ENCODE results near the gene TTC7B. TPM values are rescaled to one million over a fixed set of nuclear protein-coding genes. Genes with fewer than 3 reads are reported as not detected.

TTC7B gene
- total and polyA plus RNA-seq, 2 donors (not counting 3 experiments of a cell fraction or from before 2014, with no cell fraction given): 46.8 to 76.5 TPM

GRCh38 chr14:90665321-90666000 lies 150.8 kb downstream of the TTC7B start:
- BruUV-seq (replicated peaks): no TSS peak
- DNase-seq (ENCODE audit: low read depth, low spot score) (no peak), FAIRE-seq (no peak)
- H3K4me1 ChIP-seq (ENCODE audit: control insufficient read depth, extremely low read depth, insufficient read depth, low read length): no peaks in the 10 kb centered on the region
- H3K4me2 ChIP-seq (ENCODE audit: insufficient read depth, low read length): no peak overlapping the region
- H3K79me2 ChIP-seq (ENCODE audit: control insufficient read depth, insufficient read depth, low read length): no peaks in the 10 kb centered on the region
- TF ChIP-seq JUN (IDR thresholded peaks at IDR 0.05; ENCODE audit: borderline replicate concordance, insufficient read depth, insufficient read length, low read depth) (no peak), POLR2AphosphoS5 (IDR thresholded peaks at IDR 0.05; ENCODE audit: insufficient read depth, low read depth, low read length) (no peak), POLR2A (IDR thresholded peaks at IDR 0.05; ENCODE audit: low read depth, low read length) (no peak), FOS (IDR thresholded peaks at IDR 0.05; ENCODE audit: borderline replicate concordance, insufficient read depth, low read length) (no peak), EZH2 (IDR thresholded peaks at IDR 0.05; ENCODE audit: borderline replicate concordance, low read depth, low read length, severe bottlenecking) (no peak), MYC (IDR thresholded peaks at IDR 0.05; ENCODE audit: low read depth, low read length) (no peak), MAX (IDR thresholded peaks at IDR 0.05; ENCODE audit: insufficient read depth, insufficient read length) (no peak), CTCF (IDR thresholded peaks at IDR 0.05; ENCODE audit: extremely low read depth in 1 of 2, insufficient read depth in 1 of 2, low read depth in 1 of 2, low read length in 2 of 2) (no peak), GATA2 (IDR thresholded peaks at IDR 0.05; ENCODE audit: insufficient read depth, insufficient read length, low read depth, low read length) (no peak)
- H3K9ac ChIP-seq (replicated peaks; ENCODE audit: extremely low read depth, insufficient read depth, low read length): no peak overlapping the region
- no peak overlapping the region for H2AFZ ChIP-seq (ENCODE audit: low read depth, low read length)
- dilution Hi-C loops (cut with MboI; ENCODE audit: extremely low pct_ligation_motif_present, low sequenced_read_pairs) (no loop called here), intact Hi-C loops (cut with micrococcal nuclease) (no loop called here)
- ChIA-PET CTCF (interaction anchor here (1.2 kb wide), 1 partner anchor 12 kb away, joined by 3 read pairs; no protein-coding TSS in a partner anchor), POLR2A (no interaction called here)
- H3K27ac ChIP-seq (ENCODE audit: insufficient read depth, low read depth, low read length): no peak overlapping the region
- H3K36me3 ChIP-seq (ENCODE audit: control insufficient read depth in 2 of 2, extremely low read depth in 1 of 2, insufficient read depth in 2 of 2, low read length in 2 of 2): peaks cover 0 to 7% of the 10 kb centered on the region in 2 experiments
- no peaks in the 10 kb centered on the region for H3K9me3 ChIP-seq (replicated peaks; ENCODE audit: control insufficient read depth, insufficient read depth, low read length)
- H3K4me3 ChIP-seq (replicated peaks in 1 of 3; ENCODE audit: insufficient read depth in 1 of 3, low read depth in 1 of 3, low read length in 3 of 3): no peak overlapping the region
- no peaks in the 10 kb centered on the region for H4K20me1 ChIP-seq (replicated peaks; ENCODE audit: control insufficient read depth, extremely low read depth, insufficient read depth, low read length)
- H3K9me1 ChIP-seq (replicated peaks; ENCODE audit: control insufficient read depth, extremely low read depth, insufficient read depth, low read length): no peaks in the 10 kb centered on the region
- no peaks in the 10 kb centered on the region for H3K27me3 ChIP-seq (ENCODE audit: control insufficient read depth in 2 of 2, insufficient read depth in 2 of 2, low read length in 2 of 2)

All from endothelial cell of umbilical vein (primary cell).